Lower leg skin (tissue), 3 donors: ENCODE measurements around the gene STX18.

Source experiments
- POLR2A ChIP-seq, 2 donors: fragments of 450-650 bp; IDR thresholded peaks; one replicate each; pipeline ENCODE4 v1.6.1; 2016 to 2017; ENCODE audit warnings: antibody characterized with exemption in 2 of 2, mild to moderate bottlenecking in 1 of 2, moderate library complexity in 1 of 2
- TF ChIP-seq, protein P1 (sequence below), 3 donors: fragments of 450-650 bp; IDR thresholded peaks; one replicate each; pipeline ENCODE4 v1.5.1; 2016; ENCODE audit warnings: antibody characterized with exemption in 3 of 3, mild to moderate bottlenecking in 3 of 3, moderate library complexity in 2 of 3

- TF ChIP-seq, protein P1, sequence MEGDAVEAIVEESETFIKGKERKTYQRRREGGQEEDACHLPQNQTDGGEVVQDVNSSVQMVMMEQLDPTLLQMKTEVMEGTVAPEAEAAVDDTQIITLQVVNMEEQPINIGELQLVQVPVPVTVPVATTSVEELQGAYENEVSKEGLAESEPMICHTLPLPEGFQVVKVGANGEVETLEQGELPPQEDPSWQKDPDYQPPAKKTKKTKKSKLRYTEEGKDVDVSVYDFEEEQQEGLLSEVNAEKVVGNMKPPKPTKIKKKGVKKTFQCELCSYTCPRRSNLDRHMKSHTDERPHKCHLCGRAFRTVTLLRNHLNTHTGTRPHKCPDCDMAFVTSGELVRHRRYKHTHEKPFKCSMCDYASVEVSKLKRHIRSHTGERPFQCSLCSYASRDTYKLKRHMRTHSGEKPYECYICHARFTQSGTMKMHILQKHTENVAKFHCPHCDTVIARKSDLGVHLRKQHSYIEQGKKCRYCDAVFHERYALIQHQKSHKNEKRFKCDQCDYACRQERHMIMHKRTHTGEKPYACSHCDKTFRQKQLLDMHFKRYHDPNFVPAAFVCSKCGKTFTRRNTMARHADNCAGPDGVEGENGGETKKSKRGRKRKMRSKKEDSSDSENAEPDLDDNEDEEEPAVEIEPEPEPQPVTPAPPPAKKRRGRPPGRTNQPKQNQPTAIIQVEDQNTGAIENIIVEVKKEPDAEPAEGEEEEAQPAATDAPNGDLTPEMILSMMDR (IDR thresholded peaks at IDR 0.05) = no peak
- TF ChIP-seq POLR2A (IDR thresholded peaks at IDR 0.05) = no peak
Measured at GRCh38 chr4:4542774-4543485, 1.1 kb upstream of the STX18 start.
